ENCODE measurements around the gene FAM13B.

Gene FAM13B

DNA sequence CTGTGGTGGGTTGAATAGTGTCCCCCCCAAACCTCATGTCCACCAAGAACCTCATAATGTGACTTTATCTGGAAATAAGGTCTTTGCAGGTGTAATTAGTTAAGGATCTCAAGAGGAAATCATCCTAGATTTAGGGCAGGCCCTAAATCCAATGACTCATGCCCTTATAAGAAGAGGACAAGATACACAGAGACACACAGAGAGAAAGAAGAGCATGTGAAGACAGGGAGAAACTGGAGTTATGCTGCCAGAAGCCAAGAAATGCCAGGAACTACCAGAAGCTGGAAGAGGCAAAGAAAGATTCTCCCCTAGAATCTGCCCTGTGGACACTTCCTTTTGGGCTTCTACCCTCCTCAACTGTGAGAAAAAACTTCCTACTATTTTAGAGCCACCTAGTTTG lies 8.8 kb downstream of the FAM13B start:
- TF ChIP-seq MYC (IDR thresholded peaks at IDR 0.05; ENCODE audit: low read depth, low read length) (no peak), POLR2A (IDR thresholded peaks at IDR 0.05; ENCODE audit: extremely low read depth, insufficient read length) (no peak)
- TF ChIP-seq, protein P1, sequence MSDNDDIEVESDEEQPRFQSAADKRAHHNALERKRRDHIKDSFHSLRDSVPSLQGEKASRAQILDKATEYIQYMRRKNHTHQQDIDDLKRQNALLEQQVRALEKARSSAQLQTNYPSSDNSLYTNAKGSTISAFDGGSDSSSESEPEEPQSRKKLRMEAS (IDR thresholded peaks at IDR 0.05; ENCODE audit: low read depth, low read length) = no peak
- TF ChIP-seq, protein P2, sequence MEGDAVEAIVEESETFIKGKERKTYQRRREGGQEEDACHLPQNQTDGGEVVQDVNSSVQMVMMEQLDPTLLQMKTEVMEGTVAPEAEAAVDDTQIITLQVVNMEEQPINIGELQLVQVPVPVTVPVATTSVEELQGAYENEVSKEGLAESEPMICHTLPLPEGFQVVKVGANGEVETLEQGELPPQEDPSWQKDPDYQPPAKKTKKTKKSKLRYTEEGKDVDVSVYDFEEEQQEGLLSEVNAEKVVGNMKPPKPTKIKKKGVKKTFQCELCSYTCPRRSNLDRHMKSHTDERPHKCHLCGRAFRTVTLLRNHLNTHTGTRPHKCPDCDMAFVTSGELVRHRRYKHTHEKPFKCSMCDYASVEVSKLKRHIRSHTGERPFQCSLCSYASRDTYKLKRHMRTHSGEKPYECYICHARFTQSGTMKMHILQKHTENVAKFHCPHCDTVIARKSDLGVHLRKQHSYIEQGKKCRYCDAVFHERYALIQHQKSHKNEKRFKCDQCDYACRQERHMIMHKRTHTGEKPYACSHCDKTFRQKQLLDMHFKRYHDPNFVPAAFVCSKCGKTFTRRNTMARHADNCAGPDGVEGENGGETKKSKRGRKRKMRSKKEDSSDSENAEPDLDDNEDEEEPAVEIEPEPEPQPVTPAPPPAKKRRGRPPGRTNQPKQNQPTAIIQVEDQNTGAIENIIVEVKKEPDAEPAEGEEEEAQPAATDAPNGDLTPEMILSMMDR (IDR thresholded peaks at IDR 0.05; ENCODE audit: low read depth, low read length) = no peak
- DNase-seq (ENCODE audit: low read depth) = no peak
- no peak overlapping the region for H3K4me3 ChIP-seq (ENCODE audit: low read depth, low read length)

DNA sequence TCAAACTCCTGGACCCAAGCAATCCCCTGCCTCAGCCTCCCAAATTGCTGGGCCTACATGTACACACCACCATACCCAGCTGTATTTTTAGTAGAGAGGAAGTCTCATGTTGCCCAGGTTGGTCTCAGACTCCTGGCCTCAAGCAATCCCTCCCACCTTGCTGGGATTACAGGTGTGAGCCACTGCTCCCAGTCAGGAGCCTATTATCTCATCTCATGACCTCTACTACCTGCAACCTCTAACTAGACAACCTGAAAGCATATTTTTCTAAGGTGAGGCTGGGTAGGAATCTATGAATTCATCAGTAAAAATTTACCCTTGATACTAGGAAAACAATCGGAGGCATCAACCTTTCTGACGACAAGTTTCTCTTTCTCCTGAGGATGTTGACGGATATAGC lies 10.0 kb downstream of the FAM13B start:
- TF ChIP-seq MYC (IDR thresholded peaks at IDR 0.05; ENCODE audit: low read depth, low read length) (no peak), POLR2A (IDR thresholded peaks at IDR 0.05; ENCODE audit: extremely low read depth, insufficient read length) (no peak)
- TF ChIP-seq, protein P1 (IDR thresholded peaks at IDR 0.05; ENCODE audit: low read depth, low read length) = no peak
- TF ChIP-seq, protein P2 (IDR thresholded peaks at IDR 0.05; ENCODE audit: low read depth, low read length) = no peak
- DNase-seq (ENCODE audit: low read depth) = no peak
- no peak overlapping the region for H3K4me3 ChIP-seq (ENCODE audit: low read depth, low read length)

DNA sequence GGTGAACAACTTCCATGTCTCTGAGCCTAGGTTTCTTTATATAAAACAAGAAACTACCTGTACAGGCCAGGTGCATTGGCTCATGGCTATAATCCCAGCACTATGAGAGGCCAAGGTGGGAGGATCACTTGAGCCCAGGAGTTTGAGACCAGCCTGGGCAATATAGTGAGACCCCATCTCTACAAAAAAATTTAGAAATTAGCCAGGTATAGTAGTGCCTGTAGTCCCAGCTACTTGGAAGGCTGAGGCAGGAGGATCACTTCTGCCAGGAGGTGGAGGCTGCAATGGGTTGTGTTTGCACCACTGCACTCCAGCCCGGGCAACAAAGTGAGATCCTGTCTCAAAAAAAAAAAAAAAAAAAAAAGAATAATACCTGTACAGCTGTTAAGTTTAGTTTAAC lies 11.1 kb downstream of the FAM13B start:
- TF ChIP-seq MYC (IDR thresholded peaks at IDR 0.05; ENCODE audit: low read depth, low read length) (no peak), POLR2A (IDR thresholded peaks at IDR 0.05; ENCODE audit: extremely low read depth, insufficient read length) (no peak)
- TF ChIP-seq, protein P2 (IDR thresholded peaks at IDR 0.05; ENCODE audit: low read depth, low read length) = no peak
- TF ChIP-seq, protein P1 (IDR thresholded peaks at IDR 0.05; ENCODE audit: low read depth, low read length) = no peak
- H3K4me3 ChIP-seq (ENCODE audit: low read depth, low read length) = no peak overlapping the region
- no peak for DNase-seq (ENCODE audit: low read depth)

DNA sequence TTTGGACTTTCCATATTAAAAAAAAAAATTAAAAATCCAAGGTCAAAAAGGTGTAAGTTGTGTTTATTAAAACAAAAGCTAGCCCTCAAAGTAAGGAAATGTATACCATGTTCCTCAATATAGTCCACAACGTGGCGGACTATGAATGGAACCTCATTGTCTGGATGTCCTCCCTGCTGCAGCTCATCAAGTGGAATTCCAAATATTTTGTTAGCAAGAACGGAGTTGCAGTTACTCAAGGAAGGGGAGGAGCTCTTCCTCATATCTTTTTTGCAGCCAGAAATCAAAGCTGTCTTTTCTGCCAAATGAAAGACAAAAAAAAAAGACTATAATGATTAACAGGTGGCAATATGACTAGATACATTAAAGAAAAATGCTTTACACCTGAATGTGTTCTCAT lies 14.0 kb downstream of the FAM13B start:
- TF ChIP-seq, protein P2 (IDR thresholded peaks at IDR 0.05; ENCODE audit: low read depth, low read length) = no peak
- TF ChIP-seq, protein P1 (IDR thresholded peaks at IDR 0.05; ENCODE audit: low read depth, low read length) = no peak
- TF ChIP-seq MYC (IDR thresholded peaks at IDR 0.05; ENCODE audit: low read depth, low read length) (no peak), POLR2A (IDR thresholded peaks at IDR 0.05; ENCODE audit: extremely low read depth, insufficient read length) (no peak)
- no peak overlapping the region for H3K4me3 ChIP-seq (ENCODE audit: low read depth, low read length)
- DNase-seq (ENCODE audit: low read depth) = no peak

DNA sequence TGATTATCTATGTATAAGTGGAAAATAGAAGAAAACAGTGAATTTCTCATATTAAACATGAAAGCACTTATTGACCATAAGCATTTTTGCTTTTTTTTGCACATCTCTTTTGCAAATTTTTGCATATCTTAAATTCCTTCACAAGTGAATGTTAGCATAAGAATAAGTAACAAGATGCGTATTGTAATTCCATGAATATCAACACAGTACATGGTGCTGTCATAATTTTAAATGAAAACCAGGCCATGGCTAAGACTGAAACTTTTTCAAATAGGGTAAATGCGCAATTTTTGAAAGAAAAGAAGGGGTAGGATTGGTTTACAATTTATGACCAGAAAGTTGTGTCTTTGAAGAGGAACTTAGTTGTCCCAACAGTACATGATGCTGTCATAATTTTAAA lies 17.0 kb downstream of the FAM13B start:
- DNase-seq (ENCODE audit: low read depth) = no peak
- H3K4me3 ChIP-seq (ENCODE audit: low read depth, low read length) = no peak overlapping the region
- TF ChIP-seq, protein P2 (IDR thresholded peaks at IDR 0.05; ENCODE audit: low read depth, low read length) = no peak
- TF ChIP-seq, protein P1 (IDR thresholded peaks at IDR 0.05; ENCODE audit: low read depth, low read length) = no peak
- TF ChIP-seq POLR2A (IDR thresholded peaks at IDR 0.05; ENCODE audit: extremely low read depth, insufficient read length) (no peak), MYC (IDR thresholded peaks at IDR 0.05; ENCODE audit: low read depth, low read length) (no peak)

DNA sequence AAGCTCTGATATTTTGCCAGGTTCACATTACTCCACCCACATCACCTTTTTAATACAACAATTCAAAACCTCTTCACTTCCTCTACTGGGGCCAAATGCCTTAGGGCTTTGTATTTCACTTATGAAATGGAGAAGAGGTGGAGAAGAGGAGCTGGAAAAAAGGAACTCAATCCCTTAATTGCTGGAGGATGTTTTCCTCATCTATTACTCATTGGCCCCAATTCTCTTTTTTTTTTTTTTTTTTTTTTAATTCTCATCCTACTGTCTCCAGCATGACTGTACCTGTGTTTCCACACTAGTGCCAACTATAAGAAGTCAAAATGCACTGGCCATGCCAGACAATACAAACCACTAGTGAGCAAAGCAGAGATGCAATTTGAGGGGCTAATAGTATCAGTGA lies 20.9 kb downstream of the FAM13B start:
- no peak for DNase-seq (ENCODE audit: low read depth)
- TF ChIP-seq, protein P1 (IDR thresholded peaks at IDR 0.05; ENCODE audit: low read depth, low read length) = no peak
- H3K4me3 ChIP-seq (ENCODE audit: low read depth, low read length) = no peak overlapping the region

All from NB4 (cell line).